ENCODE results near the gene ATAD3B. TPM values are rescaled to one million over a fixed set of nuclear protein-coding genes. Genes with fewer than 3 reads are reported as not detected.

ATAD3B gene
- total and polyA plus RNA-seq, 2 of the 13 experiments (the other 11 are each of a cell fraction or from before 2014, with no cell fraction given) = 9.6 to 31.1 TPM

- in situ Hi-C loops (cut with HindIII; ENCODE audit: extremely low pct_ligation_motif_present, low pct_unique_long_range_greater_than_20kb) = no loop called here
Observed at GRCh38 chr1:1489861-1490260, 18.3 kb downstream of the ATAD3B start.

GRCh38 chr1:1490633-1491230, 19.2 kb downstream of the ATAD3B start:
- Histone ChIP-seq H3K79me2 (ENCODE audit: insufficient read depth, low read length) (no peaks in the 10 kb centered on the region), H3K9ac (ENCODE audit: insufficient read depth, low read depth, low read length) (no peak overlapping the region), H3K4me2 (ENCODE audit: low read depth, low read length) (no peak overlapping the region), H3K36me3 (replicated peaks in 1 of 2; ENCODE audit: control insufficient read depth in 1 of 2, insufficient read depth in 2 of 2, low read length in 2 of 2) (peaks cover 21 to 42% of the 10 kb centered on the region in 2 experiments; a peak in 4 of 5 replicates), H3K27me3 (ENCODE audit: control insufficient read depth in 1 of 2, insufficient read depth in 2 of 2, low read length in 2 of 2) (no peaks in the 10 kb centered on the region; a peak in 1 of 5 replicates), H3K9me3 (ENCODE audit: low read length) (no peaks in the 10 kb centered on the region), H3K4me1 (ENCODE audit: insufficient read depth, low read length) (no peaks in the 10 kb centered on the region), H3K27ac (ENCODE audit: extremely low read length, insufficient read depth, low read length) (no peak overlapping the region), H4K20me1 (ENCODE audit: insufficient read depth, low read length) (no peaks in the 10 kb centered on the region), H3K4me3 (replicated peaks in 1 of 3; ENCODE audit: insufficient read depth in 1 of 3, low read depth in 2 of 3, low read length in 3 of 3) (no peak overlapping the region), H2AFZ (ENCODE audit: low read length) (no peak overlapping the region)
- in situ Hi-C loops (cut with HindIII; ENCODE audit: extremely low pct_ligation_motif_present, low pct_unique_long_range_greater_than_20kb) = no loop called here
- ATAC-seq = no peak
- ChIA-PET CTCF (ENCODE audit: low intra/inter-chr PET ratio, low total read pairs) (no interaction called here), POLR2A (no interaction called here)
- BruUV-seq (replicated peaks) = no TSS peak
- DNase-seq (ENCODE audit: low spot score) = no peak
- no peak for FAIRE-seq
- WGBS (ENCODE audit: low lambda C conversion rate) = 93% methylated on average over 12 of the region's 25 CpGs
- intact Hi-C loops (cut with micrococcal nuclease; ENCODE audit: unreplicated experiment) = no loop called here
- TF ChIP-seq ZNF619 (CRISPR knock-in tag; IDR thresholded peaks at IDR 0.05) = no peak
- no peak for TF ChIP-seq ZNF44 (CRISPR knock-in tag; IDR thresholded peaks at IDR 0.05)
- TF ChIP-seq ZNF687 (CRISPR knock-in tag; IDR thresholded peaks at IDR 0.05) = 0 out of 2 replicates have a peak, but pooled peaks have one; percentile 10
- no peak for TF ChIP-seq MAFG (CRISPR knock-in tag; IDR thresholded peaks at IDR 0.05)
- TF ChIP-seq TCF12 (IDR thresholded peaks at IDR 0.05) = no peak
- no peak for TF ChIP-seq TCF12 (CRISPR knock-in tag; IDR thresholded peaks at IDR 0.05)
- TF ChIP-seq RBFOX2 (IDR thresholded peaks at IDR 0.05; ENCODE audit: low read depth, low read length) = peak; percentile 27; the same call in 1 of the 2 replicates
- TF ChIP-seq ZNF747 (CRISPR knock-in tag; IDR thresholded peaks at IDR 0.05; ENCODE audit: borderline replicate concordance) = no peak
- no peak for TF ChIP-seq ATRX (CRISPR knock-in tag; IDR thresholded peaks at IDR 0.05; ENCODE audit: borderline replicate concordance)
- peak; percentile 55 for TF ChIP-seq AGO2 (optimal IDR thresholded peaks at IDR 0.05; ENCODE audit: low read depth, low read length)

More at GRCh38 chr1:1489861-1490260, 18.3 kb downstream of the ATAD3B start:
- H4K20me1 ChIP-seq (ENCODE audit: insufficient read depth, low read length) = no peaks in the 10 kb centered on the region
- no peak overlapping the region for H3K4me2 ChIP-seq (ENCODE audit: low read depth, low read length)
- WGBS (ENCODE audit: low lambda C conversion rate) = 98% methylated on average over 9 of the region's 19 CpGs
- H3K79me2 ChIP-seq (ENCODE audit: insufficient read depth, low read length) = no peaks in the 10 kb centered on the region
- H3K9ac ChIP-seq (ENCODE audit: insufficient read depth, low read depth, low read length) = no peak overlapping the region
- TF ChIP-seq AGO2 (optimal IDR thresholded peaks at IDR 0.05; ENCODE audit: low read depth, low read length) = peak; percentile 24
- no peak for TF ChIP-seq WIZ (CRISPR knock-in tag; IDR thresholded peaks at IDR 0.05)
- no peak for TF ChIP-seq CAMTA2 (CRISPR knock-in tag; IDR thresholded peaks at IDR 0.05; ENCODE audit: borderline replicate concordance)
- no peak for TF ChIP-seq ZSCAN22 (CRISPR knock-in tag; IDR thresholded peaks at IDR 0.05)
- TF ChIP-seq, protein P1, sequence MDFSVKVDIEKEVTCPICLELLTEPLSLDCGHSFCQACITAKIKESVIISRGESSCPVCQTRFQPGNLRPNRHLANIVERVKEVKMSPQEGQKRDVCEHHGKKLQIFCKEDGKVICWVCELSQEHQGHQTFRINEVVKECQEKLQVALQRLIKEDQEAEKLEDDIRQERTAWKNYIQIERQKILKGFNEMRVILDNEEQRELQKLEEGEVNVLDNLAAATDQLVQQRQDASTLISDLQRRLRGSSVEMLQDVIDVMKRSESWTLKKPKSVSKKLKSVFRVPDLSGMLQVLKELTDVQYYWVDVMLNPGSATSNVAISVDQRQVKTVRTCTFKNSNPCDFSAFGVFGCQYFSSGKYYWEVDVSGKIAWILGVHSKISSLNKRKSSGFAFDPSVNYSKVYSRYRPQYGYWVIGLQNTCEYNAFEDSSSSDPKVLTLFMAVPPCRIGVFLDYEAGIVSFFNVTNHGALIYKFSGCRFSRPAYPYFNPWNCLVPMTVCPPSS (IDR thresholded peaks at IDR 0.05) = no peak
- TF ChIP-seq MTA3 (CRISPR knock-in tag; IDR thresholded peaks at IDR 0.05) = no peak
- FAIRE-seq = no peak
- H2AFZ ChIP-seq (ENCODE audit: low read length) = no peak overlapping the region
- ChIA-PET CTCF (ENCODE audit: low intra/inter-chr PET ratio, low total read pairs) (no interaction called here), POLR2A (no interaction called here)
- no peak overlapping the region for H3K27ac ChIP-seq (ENCODE audit: extremely low read length, insufficient read depth, low read length)
- no peak for DNase-seq (ENCODE audit: low spot score)
- no peaks in the 10 kb centered on the region for H3K4me1 ChIP-seq (ENCODE audit: insufficient read depth, low read length)
- no peaks in the 10 kb centered on the region for H3K9me3 ChIP-seq (ENCODE audit: low read length)
- intact Hi-C loops (cut with micrococcal nuclease; ENCODE audit: unreplicated experiment) = no loop called here
- H3K36me3 ChIP-seq (replicated peaks in 1 of 2; ENCODE audit: control insufficient read depth in 1 of 2, insufficient read depth in 2 of 2, low read length in 2 of 2) = peaks cover 21 to 42% of the 10 kb centered on the region in 2 experiments; a peak in 4 of 5 replicates
- BruUV-seq (replicated peaks) = no TSS peak
- H3K4me3 ChIP-seq (replicated peaks in 1 of 3; ENCODE audit: insufficient read depth in 1 of 3, low read depth in 2 of 3, low read length in 3 of 3) = no peak overlapping the region
- no peak for ATAC-seq
- no peaks in the 10 kb centered on the region; a peak in 1 of 5 replicates for H3K27me3 ChIP-seq (ENCODE audit: control insufficient read depth in 1 of 2, insufficient read depth in 2 of 2, low read length in 2 of 2)
